GM23338 (cell line): Measurements from ENCODE around the gene LCNL1. TPM values are rescaled to one million over a fixed set of nuclear protein-coding genes. Genes with fewer than 3 reads are reported as not detected.

Experiments used
- ATAC-seq: fragments of 200-7000 bp; cut with Tn5 transposase; 3 replicates; pipeline ENCODE4 v1.9.1; 2020
- DNase-seq: peaks from one replicate; pipeline ENCODE4 v3.0.0-alpha.2; 2015; ENCODE audit warnings: low spot score
- H2AFZ ChIP-seq: fragments of 200-600 bp; sonication (generic); 2 replicates; pipeline ENCODE4 v1.8.0; 2016; ENCODE audit warnings: antibody characterized with exemption, mild to moderate bottlenecking, moderate library complexity
- H3F3A ChIP-seq: fragments of 200-600 bp; sonication (generic); replicated peaks from 2 replicates; pipeline ENCODE4 v1.8.0; 2017; ENCODE audit warnings: antibody characterized with exemption, mixed run types, low read depth
- H3K27ac ChIP-seq: fragments of 200-600 bp; sonication (generic); 2 replicates; pipeline ENCODE4 v1.6.1; 2016; ENCODE audit warnings: low read depth
- H3K27me3 ChIP-seq: fragments of 200-600 bp; sonication (generic); 2 replicates; pipeline ENCODE4 v1.8.0; 2016; ENCODE audit warnings: mild to moderate bottlenecking, mixed run types, moderate library complexity; ENCODE audit not compliant: insufficient read depth
- H3K36me3 ChIP-seq: fragments of 200-600 bp; sonication (generic); 2 replicates; pipeline ENCODE4 v1.8.0; 2016; ENCODE audit warnings: mild to moderate bottlenecking; ENCODE audit not compliant: insufficient read depth
- H3K4me1 ChIP-seq: fragments of 200-600 bp; sonication (generic); 2 replicates; pipeline ENCODE4 v1.8.0; 2016; ENCODE audit warnings: mild to moderate bottlenecking, moderate library complexity; ENCODE audit not compliant: insufficient read depth
- H3K4me2 ChIP-seq: fragments of 200-600 bp; sonication (generic); 2 replicates; pipeline ENCODE4 v1.7.1; 2017; ENCODE audit warnings: mixed run types
- H3K4me3 ChIP-seq: fragments of 200-600 bp; sonication (generic); 2 replicates; pipeline ENCODE4 v1.6.1; 2016; ENCODE audit warnings: mixed run types
- H3K79me2 ChIP-seq: fragments of 200-600 bp; sonication (generic); replicated peaks from 2 replicates; pipeline ENCODE4 v1.8.0; 2017; ENCODE audit warnings: mild to moderate bottlenecking; ENCODE audit not compliant: insufficient read depth
- H3K9me2 ChIP-seq: fragments of 200-600 bp; sonication (generic); 2 replicates; pipeline ENCODE4 v1.8.0; 2017; ENCODE audit not compliant: insufficient read depth
- H4K20me1 ChIP-seq: fragments of 200-600 bp; sonication (generic); replicated peaks from 2 replicates; pipeline ENCODE4 v1.8.0; 2017; ENCODE audit warnings: mild to moderate bottlenecking; ENCODE audit not compliant: insufficient read depth
- H3K27ac Mint-ChIP-seq: 2 replicates; pipeline ENCODE4 v1.8.0; 2020; ENCODE audit warnings: inconsistent platforms, mild to moderate bottlenecking, moderate library complexity, mixed read lengths
- H3K27me3 Mint-ChIP-seq: 3 replicates; pipeline ENCODE4 v1.8.0; 2022; ENCODE audit warnings: low read depth, mild to moderate bottlenecking, moderate library complexity, mixed read lengths, inconsistent platforms; ENCODE audit not compliant: insufficient read depth, poor library complexity
- H3K36me3 Mint-ChIP-seq: 3 replicates; pipeline ENCODE4 v1.8.0; 2021; ENCODE audit warnings: low read depth, mild to moderate bottlenecking, inconsistent platforms, moderate library complexity, mixed read lengths
- H3K4me1 Mint-ChIP-seq: 3 replicates; pipeline ENCODE4 v1.8.0; 2020; ENCODE audit warnings: mild to moderate bottlenecking, inconsistent platforms, mixed read lengths
- H3K4me3 Mint-ChIP-seq: 3 replicates; pipeline ENCODE4 v1.8.0; 2021; ENCODE audit warnings: moderate library complexity, mild to moderate bottlenecking, inconsistent platforms, mixed read lengths
- H3K9me3 Mint-ChIP-seq: 3 replicates; pipeline ENCODE4 v1.8.0; 2020; ENCODE audit warnings: moderate library complexity, mild to moderate bottlenecking, inconsistent platforms, mixed read lengths
- CREB1 ChIP-seq: fragments of 250-450 bp; sonication (Bioruptor Pico); IDR thresholded peaks from 2 replicates; pipeline ENCODE4 v1.5.0; 2020; ENCODE audit warnings: low read depth, mild to moderate bottlenecking, moderate library complexity
- CTCF ChIP-seq, 2 experiments: fragments of 200-600 bp in 1 of 2; sonication (generic) in 1 of 2; conservative IDR thresholded peaks; 2 replicates each; pipeline versions ENCODE4 v1.5.1 to v1.6.1; 2016 to 2017; ENCODE audit warnings: antibody characterized with exemption in 2 of 2, low read depth in 2 of 2, mild to moderate bottlenecking in 2 of 2, moderate library complexity in 1 of 2
- ETS1 ChIP-seq: IDR thresholded peaks from 2 replicates; pipeline ENCODE4 v1.6.1; 2016; ENCODE audit warnings: antibody characterized with exemption
- EZH2 ChIP-seq: fragments of 200-600 bp; sonication (generic); IDR thresholded peaks from one replicate; pipeline ENCODE4 v1.8.0; 2017; ENCODE audit warnings: antibody characterized with exemption, mild to moderate bottlenecking, low read depth; ENCODE audit not compliant: unreplicated experiment
- EZH2phosphoT487 ChIP-seq: fragments of 200-600 bp; sonication (generic); IDR thresholded peaks from one replicate; pipeline ENCODE4 v1.8.1; 2018; ENCODE audit warnings: antibody characterized with exemption; ENCODE audit not compliant: unreplicated experiment
- JUNB ChIP-seq: IDR thresholded peaks from one replicate; pipeline ENCODE4 v1.6.1; 2016; ENCODE audit warnings: antibody characterized with exemption; ENCODE audit not compliant: unreplicated experiment
- NANOG ChIP-seq: IDR thresholded peaks from 2 replicates; pipeline ENCODE4 v1.6.1; 2016; ENCODE audit warnings: antibody characterized with exemption, borderline replicate concordance
- POLR2AphosphoS5 ChIP-seq: IDR thresholded peaks from 2 replicates; pipeline ENCODE4 v1.6.1; 2016; ENCODE audit warnings: antibody characterized with exemption, low read depth
- REST ChIP-seq: IDR thresholded peaks from one replicate; pipeline ENCODE4 v1.6.1; 2018; ENCODE audit warnings: antibody characterized with exemption; ENCODE audit not compliant: unreplicated experiment
- STAT1 ChIP-seq: IDR thresholded peaks from one replicate; pipeline ENCODE4 v1.6.1; 2016; ENCODE audit warnings: antibody characterized with exemption; ENCODE audit not compliant: unreplicated experiment
- ZNF114 ChIP-seq: fragments of 250-450 bp; sonication (Bioruptor Pico); IDR thresholded peaks from 2 replicates; pipeline ENCODE4 v1.5.0; 2020; ENCODE audit warnings: mild to moderate bottlenecking, moderate library complexity
- ZNF331 ChIP-seq: fragments of 250-450 bp; sonication (Bioruptor Pico); IDR thresholded peaks from 2 replicates; pipeline ENCODE4 v1.5.0; 2020; ENCODE audit warnings: low read depth, mild to moderate bottlenecking, moderate library complexity
- ZNF462 ChIP-seq: fragments of 250-450 bp; sonication (Bioruptor Pico); IDR thresholded peaks from 2 replicates; pipeline ENCODE4 v1.5.0; 2020; ENCODE audit warnings: mild to moderate bottlenecking, moderate library complexity
- polyA plus RNA-seq: library from polyadenylated mRNA; unstranded; fragments of >200 nt; fragmentation: Nextera tagmentation; extraction: Ambion mirVana; gene quantifications from 2 replicates; pipeline ENCODE4 v1.2.1, GENCODE V29; 2016
- total RNA-seq: library from RNA; depleted of rRNA; stranded (reverse); fragments of >200 nt; shearing (Covaris generic); gene quantifications from 2 replicates; pipeline ENCODE4 v1.2.3, GENCODE V29; 2014

Gene LCNL1
- total and polyA plus RNA-seq, 2 experiments from 2014 or later = 0.11 TPM; not detected in 1

GRCh38 chr9:137021979-137022661, 39.3 kb downstream of the LCNL1 start:
- Histone ChIP-seq H4K20me1 (no peaks in the 10 kb centered on the region), H3K36me3 (no peaks in the 10 kb centered on the region), H3K27ac (no peak overlapping the region), H3K79me2 (no peaks in the 10 kb centered on the region), H3K4me1 (peaks cover 4% of the 10 kb centered on the region; the same call in 1 of the 2 replicates), H3K27me3 (peaks cover 6% of the 10 kb centered on the region), H3K4me2 (no peak overlapping the region), H3K9me2 (no peaks in the 10 kb centered on the region), H3K4me3 (no peak overlapping the region), H2AFZ (no peak overlapping the region), H3F3A (0 out of 2 replicates have a peak, but pooled peaks cover 3% of the 10 kb centered on the region)
- Mint-ChIP-seq H3K27ac (no peak overlapping the region), H3K9me3 (no peaks in the 10 kb centered on the region), H3K4me3 (no peak overlapping the region; the same call in 2 of the 3 replicates), H3K36me3 (no peaks in the 10 kb centered on the region), H3K27me3 (peaks cover 15% of the 10 kb centered on the region), H3K4me1 (no peaks in the 10 kb centered on the region; the same call in 2 of the 3 replicates)
- DNase-seq (peak; percentile 98), ATAC-seq (peak; percentile 90)
- TF ChIP-seq EZH2phosphoT487 (no peak), ZNF114 (no peak), NANOG (no peak), POLR2AphosphoS5 (no peak; the same call in 1 of the 2 replicates), REST (peak; percentile 14), CREB1 (no peak), JUNB (no peak), STAT1 (peak; percentile 86), ZNF462 (CRISPR knock-in tag) (no peak), ZNF331 (CRISPR knock-in tag) (no peak), EZH2 (no peak), CTCF (conservative IDR thresholded peaks at IDR 0.05; ENCODE audit: low read depth in 2 of 2) (0 out of 4 replicates have a peak, but pooled peaks of 1 of the 2 experiments have one; percentile 13), ETS1 (no peak)
